HepG2 (cell line): Measurements from ENCODE around the gene ABT1. TPM values are rescaled to one million over a fixed set of nuclear protein-coding genes. Genes with fewer than 3 reads are reported as not detected.
A peak's percentile ranks its signal among the peaks of the same experiment; 100 is the strongest.

Source experiments
- AGO2 ChIP-seq: fragments of 200-400 bp; formaldehyde crosslinking; optimal IDR thresholded peaks from 2 replicates; pipeline ENCODE3; 2017; ENCODE audit warnings: mild to moderate bottlenecking, low read depth, low read length, moderate library complexity
- ATM ChIP-seq: fragments of 450-650 bp; IDR thresholded peaks from 2 replicates; pipeline ENCODE4 v1.7.1; 2017; ENCODE audit warnings: mild to moderate bottlenecking, borderline replicate concordance
- ETS1 ChIP-seq: sonication (generic); formaldehyde crosslinking; IDR thresholded peaks from 2 replicates; pipeline ENCODE4 v1.4.0; 2020; ENCODE audit warnings: missing genetic modification reagents
- ETV5 ChIP-seq: IDR thresholded peaks from 2 replicates; pipeline ENCODE4 v1.6.1; 2018; ENCODE audit warnings: missing biosample characterization, missing genetic modification reagents, inconsistent platforms, borderline replicate concordance
- HNRNPL ChIP-seq: fragments of 200-400 bp; formaldehyde crosslinking; IDR thresholded peaks from 2 replicates; pipeline ENCODE4 v1.6.1; 2017; ENCODE audit warnings: mild to moderate bottlenecking, low read depth, low read length
- IKZF4 ChIP-seq: sonication (generic); formaldehyde crosslinking; IDR thresholded peaks from 2 replicates; pipeline ENCODE4 v1.5.1; 2020; ENCODE audit warnings: borderline replicate concordance, mild to moderate bottlenecking, low read depth, missing genetic modification reagents; ENCODE audit errors: not compliant biosample characterization
- KLF9 ChIP-seq: IDR thresholded peaks from 2 replicates; pipeline ENCODE4 v1.6.1; 2016; ENCODE audit warnings: low read depth
- PAXIP1 ChIP-seq: sonication (generic); formaldehyde crosslinking; conservative IDR thresholded peaks from 2 replicates; pipeline ENCODE4 v1.4.0; 2020; ENCODE audit warnings: mild to moderate bottlenecking, missing genetic modification reagents, moderate library complexity
- POLR2G ChIP-seq: fragments of 200-400 bp; formaldehyde crosslinking; IDR thresholded peaks from 2 replicates; pipeline ENCODE4 v1.6.1; 2018; ENCODE audit warnings: mild to moderate bottlenecking, low read depth, low read length, moderate library complexity
- ZFP36 ChIP-seq: fragments of 150-350 bp; IDR thresholded peaks from 2 replicates; pipeline ENCODE4 v1.6.1; 2018; ENCODE audit warnings: borderline replicate concordance, low read length, low read depth; ENCODE audit not compliant: partially characterized antibody
- ZNF34 ChIP-seq: sonication (generic); formaldehyde crosslinking; IDR thresholded peaks from 2 replicates; pipeline ENCODE4 v1.4.0; 2020; ENCODE audit warnings: mild to moderate bottlenecking, missing genetic modification reagents, borderline replicate concordance
- ZNF484 ChIP-seq: sonication (generic); formaldehyde crosslinking; IDR thresholded peaks from 2 replicates; pipeline ENCODE4 v1.5.1; 2020; ENCODE audit warnings: mild to moderate bottlenecking, low read depth, missing genetic modification reagents, borderline replicate concordance
- ZNF816 ChIP-seq: sonication (generic); formaldehyde crosslinking; IDR thresholded peaks from 2 replicates; pipeline ENCODE4 v1.8.0; 2022; ENCODE audit warnings: missing genetic modification reagents, mild to moderate bottlenecking, borderline replicate concordance
- ZSCAN21 ChIP-seq: sonication (generic); formaldehyde crosslinking; IDR thresholded peaks from 2 replicates; pipeline ENCODE4 v1.8.0; 2022; ENCODE audit warnings: mild to moderate bottlenecking, missing genetic modification reagents, moderate library complexity, borderline replicate concordance
- ZSCAN22 ChIP-seq: sonication (generic); formaldehyde crosslinking; IDR thresholded peaks from 2 replicates; pipeline ENCODE4 v1.4.0; 2020; ENCODE audit warnings: mild to moderate bottlenecking, missing genetic modification reagents
- polyA plus RNA-seq, 8 experiments: library from polyadenylated mRNA; depleted of rRNA in 3 of 8; stranded (reverse) in 7 of 8; unstranded in 1 of 8; fragments of >200 nt; fragmentation: Illumina TruSeq in 4 of 8; extraction: Trizol in 4 of 8; gene quantifications; 2 replicates each; pipeline versions ENCODE4 v1.2.1 to v1.2.3, GENCODE V29; 2011 to 2016; ENCODE audit warnings: low read depth in 4 of 8, missing spikeins in 1 of 8, mixed read lengths in 1 of 8; ENCODE audit not compliant: insufficient read depth in 1 of 8
- total RNA-seq, 5 experiments: library from RNA; depleted of rRNA; stranded (reverse); fragments of >200 nt; fragmentation: Illumina TruSeq; extraction: Trizol; gene quantifications; 2 replicates each; pipeline ENCODE4 v1.2.3, GENCODE V29; 2016; ENCODE audit warnings: low read depth in 1 of 5
- TF ChIP-seq, protein P1 (sequence below), 2 experiments: IDR thresholded peaks; 2 replicates each; pipeline ENCODE4 v1.6.1; 2011 to 2012; ENCODE audit warnings: low read length in 2 of 2, borderline replicate concordance in 1 of 2, low read depth in 1 of 2, mild to moderate bottlenecking in 1 of 2, moderate library complexity in 1 of 2
- TF ChIP-seq, protein P2 (sequence below): sonication (generic); formaldehyde crosslinking; IDR thresholded peaks from 2 replicates; pipeline ENCODE4 v1.4.0; 2020; ENCODE audit warnings: missing genetic modification reagents

Gene ABT1
- total and polyA plus RNA-seq, 2 of the 13 experiments (the other 11 are each of a cell fraction or from before 2014, with no cell fraction given) = 38.4 TPM

DNA sequence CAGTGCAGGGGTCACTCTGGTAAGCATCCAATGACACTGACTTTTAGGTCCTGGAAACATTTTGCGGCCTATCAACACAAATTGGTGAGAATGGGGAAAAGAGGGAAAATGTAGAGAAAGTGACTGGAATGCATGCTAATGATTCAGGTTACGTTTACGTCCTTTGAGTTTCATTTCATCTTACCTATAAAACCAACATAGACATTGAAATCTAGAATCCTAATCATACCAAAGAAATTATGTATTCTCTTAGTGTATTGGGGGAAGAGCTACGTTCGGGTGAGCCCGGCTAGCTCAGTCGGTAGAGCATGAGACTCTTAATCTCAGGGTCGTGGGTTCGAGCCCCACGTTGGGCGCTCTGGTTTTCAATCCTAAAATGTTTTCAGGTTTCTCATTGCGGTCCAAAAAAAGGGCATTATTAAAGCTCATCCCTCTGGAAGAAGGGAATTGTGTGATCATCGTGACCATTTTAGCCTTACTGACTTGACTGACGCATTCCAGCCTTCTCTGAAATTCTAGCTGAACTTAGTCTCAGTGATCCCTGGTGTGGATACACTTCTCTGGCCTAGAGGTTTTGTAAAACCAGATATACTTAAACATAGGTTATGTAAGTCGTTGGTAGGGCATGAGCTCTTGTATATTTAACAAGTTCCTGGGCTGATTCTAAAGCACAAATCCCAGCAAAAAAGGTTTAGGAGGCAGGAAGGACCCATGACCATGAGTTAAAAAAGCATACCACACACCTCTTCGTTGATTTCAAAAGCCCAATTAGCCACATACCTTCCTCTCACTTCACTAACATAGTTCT is 40.3 kb upstream of the ABT1 start (continued):
- TF ChIP-seq, protein P1, sequence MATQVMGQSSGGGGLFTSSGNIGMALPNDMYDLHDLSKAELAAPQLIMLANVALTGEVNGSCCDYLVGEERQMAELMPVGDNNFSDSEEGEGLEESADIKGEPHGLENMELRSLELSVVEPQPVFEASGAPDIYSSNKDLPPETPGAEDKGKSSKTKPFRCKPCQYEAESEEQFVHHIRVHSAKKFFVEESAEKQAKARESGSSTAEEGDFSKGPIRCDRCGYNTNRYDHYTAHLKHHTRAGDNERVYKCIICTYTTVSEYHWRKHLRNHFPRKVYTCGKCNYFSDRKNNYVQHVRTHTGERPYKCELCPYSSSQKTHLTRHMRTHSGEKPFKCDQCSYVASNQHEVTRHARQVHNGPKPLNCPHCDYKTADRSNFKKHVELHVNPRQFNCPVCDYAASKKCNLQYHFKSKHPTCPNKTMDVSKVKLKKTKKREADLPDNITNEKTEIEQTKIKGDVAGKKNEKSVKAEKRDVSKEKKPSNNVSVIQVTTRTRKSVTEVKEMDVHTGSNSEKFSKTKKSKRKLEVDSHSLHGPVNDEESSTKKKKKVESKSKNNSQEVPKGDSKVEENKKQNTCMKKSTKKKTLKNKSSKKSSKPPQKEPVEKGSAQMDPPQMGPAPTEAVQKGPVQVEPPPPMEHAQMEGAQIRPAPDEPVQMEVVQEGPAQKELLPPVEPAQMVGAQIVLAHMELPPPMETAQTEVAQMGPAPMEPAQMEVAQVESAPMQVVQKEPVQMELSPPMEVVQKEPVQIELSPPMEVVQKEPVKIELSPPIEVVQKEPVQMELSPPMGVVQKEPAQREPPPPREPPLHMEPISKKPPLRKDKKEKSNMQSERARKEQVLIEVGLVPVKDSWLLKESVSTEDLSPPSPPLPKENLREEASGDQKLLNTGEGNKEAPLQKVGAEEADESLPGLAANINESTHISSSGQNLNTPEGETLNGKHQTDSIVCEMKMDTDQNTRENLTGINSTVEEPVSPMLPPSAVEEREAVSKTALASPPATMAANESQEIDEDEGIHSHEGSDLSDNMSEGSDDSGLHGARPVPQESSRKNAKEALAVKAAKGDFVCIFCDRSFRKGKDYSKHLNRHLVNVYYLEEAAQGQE (IDR thresholded peaks at IDR 0.05; ENCODE audit: borderline replicate concordance in 1 of 2, low read depth in 1 of 2, low read length in 2 of 2) = 0 out of 4 replicates have a peak, but pooled peaks of 1 of the 2 experiments have one; percentile 38
- TF ChIP-seq AGO2 (no peak), ZNF484 (no peak), ZNF34 (CRISPR knock-in tag) (no peak), ZSCAN22 (no peak), POLR2G (no peak), ETS1 (CRISPR knock-in tag) (0 out of 2 replicates have a peak, but pooled peaks have one; percentile 77), ATM (no peak), HNRNPL (no peak), PAXIP1 (0 out of 2 replicates have a peak, but pooled peaks have one; percentile 23), IKZF4 (CRISPR knock-in tag) (no peak), ZFP36 (no peak), KLF9 (CRISPR knock-in tag) (no peak), ZSCAN21 (CRISPR knock-in tag) (no peak; the same call in 1 of the 2 replicates), ZNF816 (CRISPR knock-in tag) (peak; percentile 77; the same call in 1 of the 2 replicates), ETV5 (CRISPR knock-in tag) (peak; percentile 46; the same call in 1 of the 2 replicates)
- TF ChIP-seq, protein P2, sequence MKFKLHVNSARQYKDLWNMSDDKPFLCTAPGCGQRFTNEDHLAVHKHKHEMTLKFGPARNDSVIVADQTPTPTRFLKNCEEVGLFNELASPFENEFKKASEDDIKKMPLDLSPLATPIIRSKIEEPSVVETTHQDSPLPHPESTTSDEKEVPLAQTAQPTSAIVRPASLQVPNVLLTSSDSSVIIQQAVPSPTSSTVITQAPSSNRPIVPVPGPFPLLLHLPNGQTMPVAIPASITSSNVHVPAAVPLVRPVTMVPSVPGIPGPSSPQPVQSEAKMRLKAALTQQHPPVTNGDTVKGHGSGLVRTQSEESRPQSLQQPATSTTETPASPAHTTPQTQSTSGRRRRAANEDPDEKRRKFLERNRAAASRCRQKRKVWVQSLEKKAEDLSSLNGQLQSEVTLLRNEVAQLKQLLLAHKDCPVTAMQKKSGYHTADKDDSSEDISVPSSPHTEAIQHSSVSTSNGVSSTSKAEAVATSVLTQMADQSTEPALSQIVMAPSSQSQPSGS (CRISPR knock-in tag) = peak; percentile 55; the same call in 1 of the 2 replicates
